HEK293 (cell line): ENCODE data around the gene UBFD1.
A peak's percentile ranks its signal among the peaks of the same experiment; 100 is the strongest.

Experiments used
- KLF16 ChIP-seq: fragments of 450-650 bp; formaldehyde crosslinking; IDR thresholded peaks from 2 replicates; pipeline ENCODE4 v1.5.1; 2017; ENCODE audit warnings: missing biosample characterization, missing genetic modification characterization
- TF ChIP-seq, protein P1 (sequence below): fragments of 450-650 bp; formaldehyde crosslinking; IDR thresholded peaks from 2 replicates; pipeline ENCODE4 v1.5.1; 2016; ENCODE audit warnings: missing biosample characterization, missing genetic modification characterization
- TF ChIP-seq, protein P2 (sequence below): fragments of 450-650 bp; formaldehyde crosslinking; IDR thresholded peaks from 2 replicates; pipeline ENCODE4 v1.5.1; 2016; ENCODE audit warnings: missing biosample characterization, missing genetic modification characterization
- TF ChIP-seq, protein P3 (sequence below): fragments of 450-650 bp; formaldehyde crosslinking; IDR thresholded peaks from 2 replicates; pipeline ENCODE4 v1.5.1; 2016; ENCODE audit warnings: missing biosample characterization, missing genetic modification characterization, borderline replicate concordance
- TF ChIP-seq, protein P4 (sequence below): fragments of 450-650 bp; formaldehyde crosslinking; IDR thresholded peaks from 2 replicates; pipeline ENCODE4 v1.5.1; 2016; ENCODE audit warnings: missing biosample characterization, missing genetic modification characterization

DNA sequence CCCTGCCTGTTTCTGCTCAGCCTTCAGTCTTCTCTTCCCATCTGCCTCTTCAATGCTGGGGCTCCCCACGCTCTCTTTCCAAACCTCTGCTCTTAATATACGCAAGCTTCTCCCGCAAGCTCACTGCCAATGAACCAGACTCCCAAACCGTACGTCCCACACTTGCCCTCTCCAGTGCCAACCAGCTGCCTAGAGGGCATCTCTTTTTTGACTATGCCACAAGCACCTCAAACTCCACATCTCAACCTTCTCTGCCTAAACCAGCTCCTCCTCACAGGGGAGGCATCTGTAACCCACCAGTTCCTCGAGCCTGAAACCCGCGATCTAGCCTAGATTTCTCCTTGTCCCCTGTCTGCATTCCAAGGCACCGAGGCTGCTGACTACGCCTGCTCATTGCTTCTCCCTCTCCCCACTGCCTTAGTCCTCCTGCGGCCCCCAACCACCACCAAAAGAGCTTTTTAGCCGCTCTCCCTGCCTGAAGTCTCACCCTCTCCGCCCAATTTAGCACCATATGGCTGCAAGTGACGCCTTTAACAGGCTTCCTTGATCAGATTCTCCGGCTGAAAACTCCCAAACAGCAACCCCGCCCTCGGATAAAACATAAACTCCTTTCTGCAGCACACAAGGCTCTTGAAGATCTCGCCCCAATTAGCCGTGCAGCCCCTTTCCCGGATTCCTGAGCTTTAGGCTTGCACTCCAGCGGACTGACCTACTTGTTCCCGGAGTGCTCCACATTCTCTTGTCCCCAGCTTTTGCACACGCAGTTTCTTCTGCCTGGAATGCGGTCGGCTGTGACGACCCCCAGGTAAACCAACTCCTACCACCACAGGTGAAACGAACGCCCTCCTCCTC, 48.7 kb upstream of the UBFD1 start:
- TF ChIP-seq, protein P1, sequence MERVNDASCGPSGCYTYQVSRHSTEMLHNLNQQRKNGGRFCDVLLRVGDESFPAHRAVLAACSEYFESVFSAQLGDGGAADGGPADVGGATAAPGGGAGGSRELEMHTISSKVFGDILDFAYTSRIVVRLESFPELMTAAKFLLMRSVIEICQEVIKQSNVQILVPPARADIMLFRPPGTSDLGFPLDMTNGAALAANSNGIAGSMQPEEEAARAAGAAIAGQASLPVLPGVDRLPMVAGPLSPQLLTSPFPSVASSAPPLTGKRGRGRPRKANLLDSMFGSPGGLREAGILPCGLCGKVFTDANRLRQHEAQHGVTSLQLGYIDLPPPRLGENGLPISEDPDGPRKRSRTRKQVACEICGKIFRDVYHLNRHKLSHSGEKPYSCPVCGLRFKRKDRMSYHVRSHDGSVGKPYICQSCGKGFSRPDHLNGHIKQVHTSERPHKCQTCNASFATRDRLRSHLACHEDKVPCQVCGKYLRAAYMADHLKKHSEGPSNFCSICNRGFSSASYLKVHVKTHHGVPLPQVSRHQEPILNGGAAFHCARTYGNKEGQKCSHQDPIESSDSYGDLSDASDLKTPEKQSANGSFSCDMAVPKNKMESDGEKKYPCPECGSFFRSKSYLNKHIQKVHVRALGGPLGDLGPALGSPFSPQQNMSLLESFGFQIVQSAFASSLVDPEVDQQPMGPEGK: peak; percentile 49; the same call in 1 of the 2 replicates
- TF ChIP-seq, protein P2, sequence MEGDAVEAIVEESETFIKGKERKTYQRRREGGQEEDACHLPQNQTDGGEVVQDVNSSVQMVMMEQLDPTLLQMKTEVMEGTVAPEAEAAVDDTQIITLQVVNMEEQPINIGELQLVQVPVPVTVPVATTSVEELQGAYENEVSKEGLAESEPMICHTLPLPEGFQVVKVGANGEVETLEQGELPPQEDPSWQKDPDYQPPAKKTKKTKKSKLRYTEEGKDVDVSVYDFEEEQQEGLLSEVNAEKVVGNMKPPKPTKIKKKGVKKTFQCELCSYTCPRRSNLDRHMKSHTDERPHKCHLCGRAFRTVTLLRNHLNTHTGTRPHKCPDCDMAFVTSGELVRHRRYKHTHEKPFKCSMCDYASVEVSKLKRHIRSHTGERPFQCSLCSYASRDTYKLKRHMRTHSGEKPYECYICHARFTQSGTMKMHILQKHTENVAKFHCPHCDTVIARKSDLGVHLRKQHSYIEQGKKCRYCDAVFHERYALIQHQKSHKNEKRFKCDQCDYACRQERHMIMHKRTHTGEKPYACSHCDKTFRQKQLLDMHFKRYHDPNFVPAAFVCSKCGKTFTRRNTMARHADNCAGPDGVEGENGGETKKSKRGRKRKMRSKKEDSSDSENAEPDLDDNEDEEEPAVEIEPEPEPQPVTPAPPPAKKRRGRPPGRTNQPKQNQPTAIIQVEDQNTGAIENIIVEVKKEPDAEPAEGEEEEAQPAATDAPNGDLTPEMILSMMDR (tag by site-specific recombination): no peak
- TF ChIP-seq, protein P3, sequence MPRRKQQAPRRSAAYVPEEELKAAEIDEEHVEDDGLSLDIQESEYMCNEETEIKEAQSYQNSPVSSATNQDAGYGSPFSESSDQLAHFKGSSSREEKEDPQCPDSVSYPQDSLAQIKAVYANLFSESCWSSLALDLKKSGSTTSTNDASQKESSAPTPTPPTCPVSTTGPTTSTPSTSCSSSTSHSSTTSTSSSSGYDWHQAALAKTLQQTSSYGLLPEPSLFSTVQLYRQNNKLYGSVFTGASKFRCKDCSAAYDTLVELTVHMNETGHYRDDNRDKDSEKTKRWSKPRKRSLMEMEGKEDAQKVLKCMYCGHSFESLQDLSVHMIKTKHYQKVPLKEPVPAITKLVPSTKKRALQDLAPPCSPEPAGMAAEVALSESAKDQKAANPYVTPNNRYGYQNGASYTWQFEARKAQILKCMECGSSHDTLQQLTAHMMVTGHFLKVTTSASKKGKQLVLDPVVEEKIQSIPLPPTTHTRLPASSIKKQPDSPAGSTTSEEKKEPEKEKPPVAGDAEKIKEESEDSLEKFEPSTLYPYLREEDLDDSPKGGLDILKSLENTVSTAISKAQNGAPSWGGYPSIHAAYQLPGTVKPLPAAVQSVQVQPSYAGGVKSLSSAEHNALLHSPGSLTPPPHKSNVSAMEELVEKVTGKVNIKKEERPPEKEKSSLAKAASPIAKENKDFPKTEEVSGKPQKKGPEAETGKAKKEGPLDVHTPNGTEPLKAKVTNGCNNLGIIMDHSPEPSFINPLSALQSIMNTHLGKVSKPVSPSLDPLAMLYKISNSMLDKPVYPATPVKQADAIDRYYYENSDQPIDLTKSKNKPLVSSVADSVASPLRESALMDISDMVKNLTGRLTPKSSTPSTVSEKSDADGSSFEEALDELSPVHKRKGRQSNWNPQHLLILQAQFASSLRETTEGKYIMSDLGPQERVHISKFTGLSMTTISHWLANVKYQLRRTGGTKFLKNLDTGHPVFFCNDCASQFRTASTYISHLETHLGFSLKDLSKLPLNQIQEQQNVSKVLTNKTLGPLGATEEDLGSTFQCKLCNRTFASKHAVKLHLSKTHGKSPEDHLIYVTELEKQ (tag by site-specific recombination): no peak
- TF ChIP-seq, protein P4, sequence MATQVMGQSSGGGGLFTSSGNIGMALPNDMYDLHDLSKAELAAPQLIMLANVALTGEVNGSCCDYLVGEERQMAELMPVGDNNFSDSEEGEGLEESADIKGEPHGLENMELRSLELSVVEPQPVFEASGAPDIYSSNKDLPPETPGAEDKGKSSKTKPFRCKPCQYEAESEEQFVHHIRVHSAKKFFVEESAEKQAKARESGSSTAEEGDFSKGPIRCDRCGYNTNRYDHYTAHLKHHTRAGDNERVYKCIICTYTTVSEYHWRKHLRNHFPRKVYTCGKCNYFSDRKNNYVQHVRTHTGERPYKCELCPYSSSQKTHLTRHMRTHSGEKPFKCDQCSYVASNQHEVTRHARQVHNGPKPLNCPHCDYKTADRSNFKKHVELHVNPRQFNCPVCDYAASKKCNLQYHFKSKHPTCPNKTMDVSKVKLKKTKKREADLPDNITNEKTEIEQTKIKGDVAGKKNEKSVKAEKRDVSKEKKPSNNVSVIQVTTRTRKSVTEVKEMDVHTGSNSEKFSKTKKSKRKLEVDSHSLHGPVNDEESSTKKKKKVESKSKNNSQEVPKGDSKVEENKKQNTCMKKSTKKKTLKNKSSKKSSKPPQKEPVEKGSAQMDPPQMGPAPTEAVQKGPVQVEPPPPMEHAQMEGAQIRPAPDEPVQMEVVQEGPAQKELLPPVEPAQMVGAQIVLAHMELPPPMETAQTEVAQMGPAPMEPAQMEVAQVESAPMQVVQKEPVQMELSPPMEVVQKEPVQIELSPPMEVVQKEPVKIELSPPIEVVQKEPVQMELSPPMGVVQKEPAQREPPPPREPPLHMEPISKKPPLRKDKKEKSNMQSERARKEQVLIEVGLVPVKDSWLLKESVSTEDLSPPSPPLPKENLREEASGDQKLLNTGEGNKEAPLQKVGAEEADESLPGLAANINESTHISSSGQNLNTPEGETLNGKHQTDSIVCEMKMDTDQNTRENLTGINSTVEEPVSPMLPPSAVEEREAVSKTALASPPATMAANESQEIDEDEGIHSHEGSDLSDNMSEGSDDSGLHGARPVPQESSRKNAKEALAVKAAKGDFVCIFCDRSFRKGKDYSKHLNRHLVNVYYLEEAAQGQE (tag by site-specific recombination): no peak
- no peak for TF ChIP-seq KLF16 (tag by site-specific recombination)
